ENCODE data around the gene TMC6. TPM values are rescaled to one million over a fixed set of nuclear protein-coding genes. Genes with fewer than 3 reads are reported as not detected.

The TMC6 gene
- total and polyA plus RNA-seq, 2 of the 4 experiments (the other 2 are of a cell fraction), result 0.19 TPM; not detected in 1

DNA sequence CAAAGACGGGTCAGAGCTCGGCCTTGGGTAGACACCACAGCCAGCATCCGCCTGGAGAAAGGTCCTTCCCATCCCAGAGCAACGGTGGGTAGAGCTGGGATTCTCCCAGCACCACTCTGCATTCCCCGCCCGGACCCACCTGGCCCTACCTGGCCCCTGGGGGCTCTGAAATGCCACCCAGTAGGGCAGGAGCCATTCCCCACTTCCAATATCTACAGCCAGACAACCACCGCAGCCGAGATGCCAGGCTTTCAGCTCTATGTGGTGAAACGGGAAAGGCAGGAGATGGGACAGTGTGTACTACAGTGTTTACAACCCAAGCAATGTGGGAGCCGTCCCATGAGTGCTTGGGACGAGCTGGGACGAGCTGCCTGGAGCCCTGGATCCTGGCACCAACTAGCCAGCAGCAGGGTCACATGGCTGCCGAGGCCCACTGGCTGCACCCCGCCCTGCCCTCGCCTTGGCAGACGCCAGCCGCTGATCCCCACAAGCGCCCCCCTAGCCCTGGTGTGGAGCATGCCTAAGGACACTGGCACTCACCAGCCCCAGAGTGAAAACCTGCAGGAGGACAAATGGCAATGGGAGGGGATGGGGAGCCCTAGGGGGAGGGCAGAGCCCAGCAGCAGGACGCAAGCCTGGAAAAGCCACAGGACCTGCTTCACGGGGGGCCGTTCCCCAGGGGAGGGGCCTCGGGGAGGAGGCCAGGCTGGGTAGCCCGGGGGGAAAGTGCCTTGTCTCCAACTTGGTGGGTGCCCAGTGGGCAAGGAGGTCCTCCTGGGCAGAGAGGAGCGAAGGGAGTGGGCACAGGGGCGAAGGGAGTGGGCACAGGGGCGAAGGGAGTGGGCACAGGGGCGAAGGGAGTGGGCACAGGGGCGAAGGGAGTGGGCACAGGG, 13.5 kb downstream of the TMC6 start:
- POLR2A ChIA-PET (ENCODE audit: unreplicated experiment), result no interaction called here
- Histone ChIP-seq H3K9me3 (ENCODE audit: control insufficient read depth, insufficient read depth, low read length) (no peaks in the 10 kb centered on the region), H2BK120ac (ENCODE audit: low read depth, low read length) (no peak overlapping the region), H3K9ac (ENCODE audit: low read depth, low read length) (no peak overlapping the region), H4K20me1 (ENCODE audit: insufficient read depth, low read length) (no peaks in the 10 kb centered on the region; the same call in 1 of the 2 replicates), H3K18ac (ENCODE audit: low read depth, low read length) (no peak overlapping the region), H3K36me3 (ENCODE audit: control insufficient read depth, insufficient read depth, low read length) (no peaks in the 10 kb centered on the region), H3K27me3 (ENCODE audit: control insufficient read depth, insufficient read depth, low read length) (peaks cover 12% of the 10 kb centered on the region; the same call in 1 of the 2 replicates), H3K4me3 (ENCODE audit: insufficient read depth, low read depth, low read length) (no peak overlapping the region), H3K4me1 (ENCODE audit: control insufficient read depth, insufficient read depth, low read length) (no peaks in the 10 kb centered on the region), H3K79me1 (ENCODE audit: low read depth in 1 of 2, low read length in 2 of 2) (no peaks in the 10 kb centered on the region), H3K9me1 (ENCODE audit: insufficient read depth, low read length) (no peaks in the 10 kb centered on the region), H3K56ac (ENCODE audit: extremely low read depth, insufficient read depth, low read length) (no peak overlapping the region), H2AK9ac (replicated peaks; ENCODE audit: low read depth, low read length, poor library complexity) (no peak overlapping the region), H2BK20ac (ENCODE audit: low read depth, low read length) (no peak overlapping the region), H2BK15ac (ENCODE audit: low read depth, low read length) (no peak overlapping the region), H3K14ac (replicated peaks; ENCODE audit: low read depth, low read length) (no peak overlapping the region), H2AK5ac (ENCODE audit: low read depth, low read length) (no peak overlapping the region), H3K4ac (ENCODE audit: low read depth, low read length) (no peak overlapping the region), H3K4me2 (ENCODE audit: low read depth, low read length) (no peak overlapping the region), H2AFZ (replicated peaks; ENCODE audit: low read length, poor library complexity) (no peak overlapping the region), H4K91ac (ENCODE audit: insufficient read depth, low read depth, low read length) (no peak overlapping the region), H4K5ac (ENCODE audit: low read depth, low read length) (no peak overlapping the region), H4K8ac (ENCODE audit: low read depth in 2 of 2, low read length in 2 of 2) (no peak overlapping the region), H3K23ac (ENCODE audit: low read depth, low read length) (no peak overlapping the region), H3K27ac (ENCODE audit: insufficient read depth, low read length) (no peak overlapping the region), H2BK5ac (ENCODE audit: low read depth, low read length, poor library complexity, severe bottlenecking) (no peak overlapping the region)
- DNase-seq (no peak), ATAC-seq (ENCODE audit: low read depth) (no peak)
- TF ChIP-seq BHLHE40 (IDR thresholded peaks at IDR 0.05; ENCODE audit: low read depth, low read length), result no peak
- TF ChIP-seq, protein P1, sequence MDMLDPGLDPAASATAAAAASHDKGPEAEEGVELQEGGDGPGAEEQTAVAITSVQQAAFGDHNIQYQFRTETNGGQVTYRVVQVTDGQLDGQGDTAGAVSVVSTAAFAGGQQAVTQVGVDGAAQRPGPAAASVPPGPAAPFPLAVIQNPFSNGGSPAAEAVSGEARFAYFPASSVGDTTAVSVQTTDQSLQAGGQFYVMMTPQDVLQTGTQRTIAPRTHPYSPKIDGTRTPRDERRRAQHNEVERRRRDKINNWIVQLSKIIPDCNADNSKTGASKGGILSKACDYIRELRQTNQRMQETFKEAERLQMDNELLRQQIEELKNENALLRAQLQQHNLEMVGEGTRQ (IDR thresholded peaks at IDR 0.05; ENCODE audit: low read depth, low read length), result no peak
- TF ChIP-seq NFE2L2 (IDR thresholded peaks at IDR 0.05; ENCODE audit: low read depth, low read length), result no peak
- no peak for TF ChIP-seq CHD1 (IDR thresholded peaks at IDR 0.05; ENCODE audit: low read depth, low read length)
- TF ChIP-seq RFX5 (IDR thresholded peaks at IDR 0.05; ENCODE audit: low read depth, low read length), result no peak
- no peak for TF ChIP-seq RCOR1 (IDR thresholded peaks at IDR 0.05; ENCODE audit: insufficient replicate concordance, low read length)
- CTCF ChIA-PET, result no interaction called here
- WGBS, 2 experiments (ENCODE audit: extremely low coverage in 2 of 2, insufficient read length in 1 of 2), result 69% methylated on average over 8 of the region's 28 CpGs; no CpG with 5 or more reads in 1 of the 2 experiments
- dilution Hi-C loops (cut with HindIII; ENCODE audit: low sequenced_read_pairs, unreplicated experiment), result no loop called here
- intact Hi-C loops (cut with micrococcal nuclease), result no loop called here
- no TSS peak for BruUV-seq (replicated peaks)
- in situ Hi-C loops (cut with MboI; ENCODE audit: low sequenced_read_pairs), result loop anchor here (5.0 to 10.0 kb wide), 3 partner anchors 62 to 310 kb away; no protein-coding TSS in a partner anchor

All from IMR-90 (cell line).